CD4-positive, alpha-beta memory T cell (primary cell): ENCODE results near the gene NABP2. TPM values are rescaled to one million over a fixed set of nuclear protein-coding genes. Genes with fewer than 3 reads are reported as not detected.
"Not testable (repeated sequence)": the region's sequence is repeated elsewhere in the genome, so short reads cannot be mapped to it uniquely, and the experiment has no call there.

Experiments used
- CTCF ChIA-PET: fragments of 350-600 bp; sonication (Branson Sonifier 250); formaldehyde crosslinking; loops from one replicate; lab custom pipeline; 2021; ENCODE audit warnings: inconsistent platforms; ENCODE audit not compliant: partially characterized antibody; lab: Charles Lee
- POLR2A ChIA-PET: fragments of 350-600 bp; sonication (Branson Sonifier 250); formaldehyde crosslinking; loops from one replicate; lab custom pipeline; 2021; ENCODE audit not compliant: partially characterized antibody; lab: Charles Lee
- DNase-seq, 5 donors: peaks; one replicate each; pipeline versions ENCODE4 v3.0.0 to v3.0.0-alpha.2; 2020 to 2022; ENCODE audit warnings: mixed read lengths in 1 of 5
- H3K27ac ChIP-seq: one replicate; pipeline ENCODE4 v1.7.0; 2013; ENCODE audit warnings: low read depth, low read length
- H3K27me3 ChIP-seq: 2 replicates; pipeline ENCODE4 v1.7.0; 2013; ENCODE audit warnings: mild to moderate bottlenecking, low read length, moderate library complexity; ENCODE audit not compliant: insufficient read depth
- H3K36me3 ChIP-seq: 2 replicates; pipeline ENCODE4 v1.7.0; 2013; ENCODE audit warnings: mild to moderate bottlenecking, low read length, moderate library complexity; ENCODE audit not compliant: insufficient read depth
- H3K4me1 ChIP-seq: 2 replicates; pipeline ENCODE4 v1.7.0; 2013; ENCODE audit warnings: mild to moderate bottlenecking, low read length, moderate library complexity; ENCODE audit not compliant: insufficient read depth
- H3K4me3 ChIP-seq, 2 donors: one replicate each; pipeline ENCODE4 v1.7.0; 2013; ENCODE audit warnings: low read length in 2 of 2, mild to moderate bottlenecking in 1 of 2
- H3K9me3 ChIP-seq, 2 donors: one replicate each; pipeline ENCODE4 v1.7.0; 2013; ENCODE audit warnings: low read length in 2 of 2, control low read depth in 1 of 2; ENCODE audit not compliant: control insufficient read depth in 1 of 2
- H3K27ac Mint-ChIP-seq, 7 donors: one replicate each; pipeline ENCODE4 v1.8.0; 2020 to 2021; ENCODE audit warnings: mixed read lengths in 7 of 7, mild to moderate bottlenecking in 6 of 7, inconsistent platforms in 3 of 7, moderate library complexity in 3 of 7
- H3K27me3 Mint-ChIP-seq, 2 donors: one replicate each; pipeline ENCODE4 v1.8.0; 2020 to 2021; ENCODE audit warnings: mixed read lengths in 2 of 2
- H3K36me3 Mint-ChIP-seq, 2 donors: one replicate each; pipeline ENCODE4 v1.8.0; 2020 to 2021; ENCODE audit warnings: mixed read lengths in 2 of 2, inconsistent platforms in 1 of 2, mild to moderate bottlenecking in 1 of 2
- H3K4me1 Mint-ChIP-seq, 4 donors: one replicate each; pipeline ENCODE4 v1.8.0; 2020 to 2021; ENCODE audit warnings: mixed read lengths in 4 of 4, mild to moderate bottlenecking in 1 of 4
- H3K4me3 Mint-ChIP-seq, 8 donors: one replicate each; pipeline ENCODE4 v1.8.0; 2020 to 2021; ENCODE audit warnings: mixed read lengths in 8 of 8, mild to moderate bottlenecking in 7 of 8, moderate library complexity in 6 of 8, inconsistent platforms in 3 of 8
- H3K9me3 Mint-ChIP-seq, 8 donors: one replicate each; pipeline ENCODE4 v1.8.0; 2020 to 2021; ENCODE audit warnings: mixed read lengths in 8 of 8, mild to moderate bottlenecking in 5 of 8, inconsistent platforms in 3 of 8, moderate library complexity in 1 of 8
- intact Hi-C: fragments of 100-400 bp; cut with micrococcal nuclease; formaldehyde crosslinking; loops from one replicate; pipeline ENCODE4 v1.15.1; 2023
- polyA plus RNA-seq, 2 donors: library from polyadenylated mRNA; unstranded; fragments of 300-500 nt; fragmentation: Illumina TruSeq; gene quantifications; one replicate each; pipeline ENCODE4 v1.2.3, GENCODE V29; 2021
- total RNA-seq, 2 experiments: library from RNA; stranded (reverse); gene quantifications; one replicate each; pipeline ENCODE4 v1.2.3, GENCODE V29; 2021

NABP2 gene
- total and polyA plus RNA-seq, 4 experiments from 2014 or later = 4.1 to 19.1 (median 10.8) TPM

- H3K36me3 ChIP-seq = peaks cover 55% of the 10 kb centered on the region
- not testable (repeated sequence) for H3K27ac Mint-ChIP-seq
Observed at GRCh38 chr12:56272468-56272867, 48.3 kb downstream of the NABP2 start.

GRCh38 chr12:56274299-56274698 lies 50.2 kb downstream of the NABP2 start:
- no peak for DNase-seq
- H3K27me3 Mint-ChIP-seq = no peaks in the 10 kb centered on the region
- Histone ChIP-seq H3K9me3 (no peaks in the 10 kb centered on the region), H3K36me3 (peaks cover 64% of the 10 kb centered on the region), H3K4me3 (no peak overlapping the region), H3K27ac (no peak overlapping the region), H3K4me1 (no peaks in the 10 kb centered on the region), H3K27me3 (no peaks in the 10 kb centered on the region)
- no peaks in the 10 kb centered on the region for H3K4me1 Mint-ChIP-seq
- H3K27ac Mint-ChIP-seq = peak overlapping the region in 1 of 7 donors; percentile 43
- POLR2A ChIA-PET = no interaction called here
- H3K4me3 Mint-ChIP-seq = no peak overlapping the region
- CTCF ChIA-PET = no interaction called here
- no peaks in the 10 kb centered on the region for H3K9me3 Mint-ChIP-seq
- peaks cover 37 to 74% of the 10 kb centered on the region in 2 donors for H3K36me3 Mint-ChIP-seq
- intact Hi-C loops = no loop called here

More at GRCh38 chr12:56272468-56272867, 48.3 kb downstream of the NABP2 start:
- H3K4me3 Mint-ChIP-seq, H3K4me1 Mint-ChIP-seq, H3K27me3 ChIP-seq, DNase-seq, H3K4me1 ChIP-seq, POLR2A ChIA-PET, intact Hi-C loops, H3K9me3 Mint-ChIP-seq, H3K27ac ChIP-seq, H3K4me3 ChIP-seq, H3K27me3 Mint-ChIP-seq, H3K9me3 ChIP-seq, CTCF ChIA-PET: not testable (repeated sequence)
- peaks cover 29 to 68% of the 10 kb centered on the region in 2 donors for H3K36me3 Mint-ChIP-seq

- intact Hi-C loops = no loop called here
- POLR2A ChIA-PET = interaction anchor here (0.5 to 0.9 kb wide), 3 partner anchors 19 to 154 kb away, joined by 3 to 5 read pairs (median 3); no protein-coding TSS in a partner anchor
- H3K4me3 ChIP-seq = no peak overlapping the region
- H3K27me3 Mint-ChIP-seq = no peaks in the 10 kb centered on the region
- peaks cover 66% of the 10 kb centered on the region for H3K36me3 ChIP-seq
- no peaks in the 10 kb centered on the region for H3K27me3 ChIP-seq
- no peaks in the 10 kb centered on the region for H3K4me1 Mint-ChIP-seq
- CTCF ChIA-PET = interaction anchor here (1.6 kb wide), 1 partner anchor 13 kb away, joined by 3 read pairs; no protein-coding TSS in a partner anchor
- H3K9me3 ChIP-seq = no peaks in the 10 kb centered on the region
- peaks cover 47 to 65% of the 10 kb centered on the region in 2 donors for H3K36me3 Mint-ChIP-seq
- no peaks in the 10 kb centered on the region for H3K4me1 ChIP-seq
- no peak for DNase-seq
- H3K27ac ChIP-seq = no peak overlapping the region
- H3K27ac Mint-ChIP-seq = peak overlapping the region in 1 of 7 donors; percentile 27
- no peak overlapping the region for H3K4me3 Mint-ChIP-seq
- no peaks in the 10 kb centered on the region for H3K9me3 Mint-ChIP-seq
Observed at GRCh38 chr12:56278905-56279304, 54.8 kb downstream of the NABP2 start.

Other genes starting within 250 kb of the NABP2 start
- 1 to 10 TPM; 5.4 to 5.9 TPM for gene SUOX, start 227.1 kb upstream of the NABP2 start, total RNA-seq
- not detected for gene SUOX, start 227.1 kb upstream of the NABP2 start, polyA plus RNA-seq
- 1 to 10 TPM; 7.2 to 7.9 TPM for gene IKZF4, start 203.3 kb upstream of the NABP2 start, total RNA-seq
- gene IKZF4, start 203.3 kb upstream of the NABP2 start, polyA plus RNA-seq = 1 to 10 TPM in 1 of 2 donors, under 1 TPM in 1; 0.37 to 2.2 TPM
- gene RPS26, start 182.4 kb upstream of the NABP2 start, total RNA-seq = 10 to 100 TPM; 55.6 to 55.8 TPM
- 1,000 to 10,000 TPM in 1 of 2 donors, 100 to 1,000 TPM in 1; 386 to 1,449 TPM for gene RPS26, start 182.4 kb upstream of the NABP2 start, polyA plus RNA-seq
- 1 to 10 TPM; 5.9 to 6.9 TPM for gene ERBB3, start 144.2 kb upstream of the NABP2 start, total RNA-seq
- gene ERBB3, start 144.2 kb upstream of the NABP2 start, polyA plus RNA-seq = under 1 TPM; 0.61 to 0.70 TPM
- gene PA2G4, start 119.8 kb upstream of the NABP2 start, total RNA-seq = 100 to 1,000 TPM; 106 to 108 TPM
- 100 to 1,000 TPM; 204 to 223 TPM for gene PA2G4, start 119.8 kb upstream of the NABP2 start, polyA plus RNA-seq
- 1,000 to 10,000 TPM; 5,438 to 5,728 TPM for gene RPL41, start 107.7 kb upstream of the NABP2 start, total RNA-seq
- 1,000 to 10,000 TPM; 6,058 to 8,691 TPM for gene RPL41, start 107.7 kb upstream of the NABP2 start, polyA plus RNA-seq
- 10 to 100 TPM; 16.3 to 19.6 TPM for gene ZC3H10, start 106.1 kb upstream of the NABP2 start, total RNA-seq
- 1 to 10 TPM in 1 of 2 donors, under 1 TPM in 1; 0.27 to 3.9 TPM for gene ZC3H10, start 106.1 kb upstream of the NABP2 start, polyA plus RNA-seq
- gene ESYT1, start 96.1 kb upstream of the NABP2 start, total RNA-seq = 100 to 1,000 TPM; 249 to 258 TPM
- gene ESYT1, start 96.1 kb upstream of the NABP2 start, polyA plus RNA-seq = 100 to 1,000 TPM; 395 to 690 TPM
- 1 to 10 TPM; 2.6 to 3.4 TPM for gene MYL6B, start 71.8 kb upstream of the NABP2 start, total RNA-seq
- gene MYL6B, start 71.8 kb upstream of the NABP2 start, polyA plus RNA-seq = 1 to 10 TPM; 1.8 to 4.8 TPM
- 100 to 1,000 TPM; 567 to 589 TPM for gene MYL6, start 66.0 kb upstream of the NABP2 start, total RNA-seq
- gene MYL6, start 66.0 kb upstream of the NABP2 start, polyA plus RNA-seq = 1,000 to 10,000 TPM; 2,141 to 3,317 TPM
- gene SMARCC2, start 34.9 kb upstream of the NABP2 start, total RNA-seq = 100 to 1,000 TPM; 192 to 199 TPM
- gene SMARCC2, start 34.9 kb upstream of the NABP2 start, polyA plus RNA-seq = 10 to 100 TPM; 27.0 to 90.9 TPM
- gene RNF41, start 2.4 kb upstream of the NABP2 start, total RNA-seq = 10 to 100 TPM; 38.1 to 44.8 TPM
- 10 to 100 TPM; 33.2 to 46.7 TPM for gene RNF41, start 2.4 kb upstream of the NABP2 start, polyA plus RNA-seq
- 1 to 10 TPM in 1 of 2 experiments, under 1 TPM in 1; 0.64 to 2.1 TPM for gene SLC39A5, start 5.7 kb downstream of the NABP2 start, total RNA-seq
- not detected for gene SLC39A5, start 5.7 kb downstream of the NABP2 start, polyA plus RNA-seq
- gene ANKRD52, start 34.0 kb downstream of the NABP2 start, total RNA-seq = 10 to 100 TPM; 44.1 to 44.5 TPM
- 10 to 100 TPM in 1 of 2 donors, 1 to 10 TPM in 1; 3.4 to 25.1 TPM for gene ANKRD52, start 34.0 kb downstream of the NABP2 start, polyA plus RNA-seq
- 10 to 100 TPM; 35.3 to 38.6 TPM for gene COQ10A, start 42.6 kb downstream of the NABP2 start, total RNA-seq
- gene COQ10A, start 42.6 kb downstream of the NABP2 start, polyA plus RNA-seq = 10 to 100 TPM in 1 of 2 donors, 1 to 10 TPM in 1; 8.7 to 11.7 TPM
- 100 to 1,000 TPM; 134 to 136 TPM for gene CS, start 76.0 kb downstream of the NABP2 start, total RNA-seq
- gene CS, start 76.0 kb downstream of the NABP2 start, polyA plus RNA-seq = 10 to 100 TPM; 73.1 to 98.7 TPM
- gene CNPY2, start 91.6 kb downstream of the NABP2 start, total RNA-seq = 10 to 100 TPM; 93.5 to 95.8 TPM
- gene CNPY2, start 91.6 kb downstream of the NABP2 start, polyA plus RNA-seq = 100 to 1,000 TPM; 174 to 184 TPM
- gene PAN2, start 109.7 kb downstream of the NABP2 start, total RNA-seq = 100 to 1,000 TPM; 193 to 203 TPM
- 10 to 100 TPM in 1 of 2 donors, 1 to 10 TPM in 1; 5.6 to 10.2 TPM for gene PAN2, start 109.7 kb downstream of the NABP2 start, polyA plus RNA-seq
- 10 to 100 TPM; 34.1 to 34.4 TPM for gene IL23A, start 114.5 kb downstream of the NABP2 start, total RNA-seq
- gene IL23A, start 114.5 kb downstream of the NABP2 start, polyA plus RNA-seq = 10 to 100 TPM; 30.3 to 40.1 TPM
- gene STAT2, start 135.8 kb downstream of the NABP2 start, total RNA-seq = 100 to 1,000 TPM; 192 to 193 TPM
- 10 to 100 TPM; 74.4 to 80.6 TPM for gene STAT2, start 135.8 kb downstream of the NABP2 start, polyA plus RNA-seq
- not detected for gene APOF, start 138.5 kb downstream of the NABP2 start, total RNA-seq
- not detected for gene APOF, start 138.5 kb downstream of the NABP2 start, polyA plus RNA-seq
- 1 to 10 TPM; 7.3 to 7.5 TPM for gene TIMELESS, start 225.1 kb downstream of the NABP2 start, total RNA-seq
- 1 to 10 TPM; 3.2 to 5.1 TPM for gene TIMELESS, start 225.1 kb downstream of the NABP2 start, polyA plus RNA-seq
- not detected for gene MIP, start 230.3 kb downstream of the NABP2 start, total RNA-seq
- under 1 TPM; 0.09 to 0.32 TPM for gene MIP, start 230.3 kb downstream of the NABP2 start, polyA plus RNA-seq
- gene SPRYD4, start 244.2 kb downstream of the NABP2 start, total RNA-seq = 1 to 10 TPM; 6.5 to 6.9 TPM
- 1 to 10 TPM; 1.1 to 1.5 TPM for gene SPRYD4, start 244.2 kb downstream of the NABP2 start, polyA plus RNA-seq